ENCODE results near the gene SEPTIN1. TPM values are rescaled to one million over a fixed set of nuclear protein-coding genes. Genes with fewer than 3 reads are reported as not detected.

The SEPTIN1 gene
- total RNA-seq, 1 donor from 2014 or later = 2.0 TPM

- H3K36me3 Mint-ChIP-seq (ENCODE audit: unreplicated experiment) = peaks cover 14% of the 10 kb centered on the region
- no peak overlapping the region for H3K27ac Mint-ChIP-seq (ENCODE audit: unreplicated experiment)
- no peaks in the 10 kb centered on the region for H3K27me3 Mint-ChIP-seq (ENCODE audit: unreplicated experiment)
- no peak for TF ChIP-seq CTCF (IDR thresholded peaks at IDR 0.05)
- peaks cover 41% of the 10 kb centered on the region for H3K4me1 Mint-ChIP-seq (ENCODE audit: unreplicated experiment)
- DNase-seq (ENCODE audit: extremely low spot score, unreplicated experiment) = no peak
- H3K4me3 Mint-ChIP-seq (ENCODE audit: unreplicated experiment) = peak overlapping the region; percentile 74
- no peaks in the 10 kb centered on the region for H3K9me3 Mint-ChIP-seq (ENCODE audit: unreplicated experiment)
These were observed 12.4 kb downstream of the SEPTIN1 start for GRCh38 chr16:30369938-30370455.

DNA sequence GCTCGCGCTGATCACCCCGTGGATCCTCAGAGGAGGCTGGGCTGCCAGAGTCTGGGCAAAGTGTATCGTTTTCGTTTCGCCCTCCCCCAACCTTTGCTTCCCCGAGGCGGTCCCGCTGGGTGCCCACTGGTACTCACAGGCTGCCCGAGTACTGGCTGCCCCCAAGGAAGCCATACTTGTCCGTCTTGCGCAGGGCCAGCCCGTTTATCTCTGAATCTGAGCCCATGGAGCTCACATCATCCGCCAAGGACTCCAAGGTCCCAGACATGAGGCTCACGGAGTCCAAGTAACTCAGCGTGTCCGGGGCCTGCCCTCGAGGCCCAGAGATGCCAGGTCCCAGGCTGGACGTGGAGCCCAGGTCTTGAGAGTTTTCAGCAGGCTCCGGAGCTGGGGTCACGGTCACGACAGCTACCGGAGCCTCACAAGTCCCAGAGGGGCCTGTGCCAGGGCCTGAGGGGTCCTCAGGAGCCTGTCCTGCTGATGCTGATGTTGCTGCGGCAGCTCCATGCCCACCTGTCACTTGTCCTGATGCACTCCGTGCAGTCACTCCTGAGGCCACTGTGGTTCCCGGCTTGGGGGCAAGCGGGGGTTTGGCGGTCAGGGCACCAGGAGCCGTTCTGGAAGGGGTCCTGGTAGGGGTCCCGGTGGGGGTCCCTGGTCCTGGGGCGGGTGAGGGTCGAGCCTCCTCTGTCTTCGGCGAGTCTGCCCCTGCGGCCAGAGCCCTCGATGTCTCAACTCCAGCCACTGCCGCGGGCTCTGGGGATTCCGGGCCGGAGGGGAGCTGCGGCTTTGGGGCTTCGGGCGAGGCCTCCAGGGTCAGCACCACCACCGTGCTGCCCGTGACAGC, 13.0 kb downstream of the SEPTIN1 start:
- H3K36me3 Mint-ChIP-seq (ENCODE audit: unreplicated experiment) = peaks cover 15% of the 10 kb centered on the region
- no peak for TF ChIP-seq CTCF (IDR thresholded peaks at IDR 0.05)
- H3K4me3 Mint-ChIP-seq (ENCODE audit: unreplicated experiment) = peak overlapping the region; percentile 85
- peaks cover 41% of the 10 kb centered on the region for H3K4me1 Mint-ChIP-seq (ENCODE audit: unreplicated experiment)
- H3K27ac Mint-ChIP-seq (ENCODE audit: unreplicated experiment) = peak overlapping the region; percentile 80
- H3K27me3 Mint-ChIP-seq (ENCODE audit: unreplicated experiment) = no peaks in the 10 kb centered on the region
- H3K9me3 Mint-ChIP-seq (ENCODE audit: unreplicated experiment) = no peaks in the 10 kb centered on the region
- DNase-seq (ENCODE audit: extremely low spot score, unreplicated experiment) = no peak

- H3K9me3 Mint-ChIP-seq (ENCODE audit: unreplicated experiment) = no peaks in the 10 kb centered on the region
- peaks cover 15% of the 10 kb centered on the region for H3K36me3 Mint-ChIP-seq (ENCODE audit: unreplicated experiment)
- peaks cover 41% of the 10 kb centered on the region for H3K4me1 Mint-ChIP-seq (ENCODE audit: unreplicated experiment)
- DNase-seq (ENCODE audit: extremely low spot score, unreplicated experiment) = no peak
- H3K4me3 Mint-ChIP-seq (ENCODE audit: unreplicated experiment) = peak overlapping the region; percentile 85
- no peak for TF ChIP-seq CTCF (IDR thresholded peaks at IDR 0.05)
- H3K27me3 Mint-ChIP-seq (ENCODE audit: unreplicated experiment) = no peaks in the 10 kb centered on the region
- H3K27ac Mint-ChIP-seq (ENCODE audit: unreplicated experiment) = peak overlapping the region; percentile 80
These were observed 13.6 kb downstream of the SEPTIN1 start for GRCh38 chr16:30368792-30369090.

DNA sequence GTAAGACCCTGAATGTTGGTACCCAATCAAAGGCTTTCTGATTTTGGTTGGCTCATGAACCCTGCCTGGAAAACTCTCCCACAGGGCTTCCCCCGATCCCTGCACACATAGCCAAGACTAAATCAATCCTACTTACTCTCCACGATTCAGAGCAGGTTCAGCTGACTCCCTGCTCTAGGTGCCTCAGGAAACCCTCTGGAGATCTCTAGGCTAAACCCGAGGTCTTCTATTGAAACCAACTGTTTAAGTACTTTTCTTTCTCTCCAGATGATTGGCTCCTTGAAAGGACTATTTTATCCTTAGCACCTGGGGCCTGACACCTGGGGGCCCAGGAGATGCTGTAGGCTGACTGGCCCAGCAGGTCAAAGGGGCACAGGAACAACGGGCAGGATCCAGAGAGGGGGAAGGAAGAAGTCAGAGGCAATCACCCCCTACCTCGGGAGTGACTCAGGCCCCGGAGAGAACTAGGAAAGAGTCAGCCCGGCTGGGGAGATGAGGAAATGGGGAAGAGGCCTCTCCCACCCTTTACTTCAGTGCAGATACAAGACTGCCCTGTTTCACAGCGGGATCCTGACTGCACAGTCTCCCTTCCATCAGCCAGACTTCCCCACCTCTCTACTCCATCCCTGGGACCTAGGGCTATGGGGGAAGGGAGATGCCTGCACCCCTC, 14.1 kb downstream of the SEPTIN1 start:
- H3K9me3 Mint-ChIP-seq (ENCODE audit: unreplicated experiment) = no peaks in the 10 kb centered on the region
- H3K36me3 Mint-ChIP-seq (ENCODE audit: unreplicated experiment) = peaks cover 18% of the 10 kb centered on the region
- H3K4me1 Mint-ChIP-seq (ENCODE audit: unreplicated experiment) = peaks cover 41% of the 10 kb centered on the region
- no peak for TF ChIP-seq CTCF (IDR thresholded peaks at IDR 0.05)
- DNase-seq (ENCODE audit: extremely low spot score, unreplicated experiment) = no peak
- peak overlapping the region; percentile 85 for H3K4me3 Mint-ChIP-seq (ENCODE audit: unreplicated experiment)
- peak overlapping the region; percentile 80 for H3K27ac Mint-ChIP-seq (ENCODE audit: unreplicated experiment)
- no peaks in the 10 kb centered on the region for H3K27me3 Mint-ChIP-seq (ENCODE audit: unreplicated experiment)

Measured in osteocyte (in vitro differentiated cells).